ENCODE measurements around the gene GHR.

DNA sequence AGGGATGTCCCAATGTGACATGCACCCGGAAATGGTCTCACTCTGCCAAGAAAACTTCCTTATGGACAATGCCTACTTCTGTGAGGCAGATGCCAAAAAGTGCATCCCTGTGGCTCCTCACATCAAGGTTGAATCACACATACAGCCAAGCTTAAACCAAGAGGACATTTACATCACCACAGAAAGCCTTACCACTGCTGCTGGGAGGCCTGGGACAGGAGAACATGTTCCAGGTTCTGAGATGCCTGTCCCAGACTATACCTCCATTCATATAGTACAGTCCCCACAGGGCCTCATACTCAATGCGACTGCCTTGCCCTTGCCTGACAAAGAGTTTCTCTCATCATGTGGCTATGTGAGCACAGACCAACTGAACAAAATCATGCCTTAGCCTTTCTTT lies 295.8 kb downstream of the GHR start:
- TF ChIP-seq POLR2AphosphoS5 (IDR thresholded peaks at IDR 0.05), result no peak
- TF ChIP-seq, protein P1, sequence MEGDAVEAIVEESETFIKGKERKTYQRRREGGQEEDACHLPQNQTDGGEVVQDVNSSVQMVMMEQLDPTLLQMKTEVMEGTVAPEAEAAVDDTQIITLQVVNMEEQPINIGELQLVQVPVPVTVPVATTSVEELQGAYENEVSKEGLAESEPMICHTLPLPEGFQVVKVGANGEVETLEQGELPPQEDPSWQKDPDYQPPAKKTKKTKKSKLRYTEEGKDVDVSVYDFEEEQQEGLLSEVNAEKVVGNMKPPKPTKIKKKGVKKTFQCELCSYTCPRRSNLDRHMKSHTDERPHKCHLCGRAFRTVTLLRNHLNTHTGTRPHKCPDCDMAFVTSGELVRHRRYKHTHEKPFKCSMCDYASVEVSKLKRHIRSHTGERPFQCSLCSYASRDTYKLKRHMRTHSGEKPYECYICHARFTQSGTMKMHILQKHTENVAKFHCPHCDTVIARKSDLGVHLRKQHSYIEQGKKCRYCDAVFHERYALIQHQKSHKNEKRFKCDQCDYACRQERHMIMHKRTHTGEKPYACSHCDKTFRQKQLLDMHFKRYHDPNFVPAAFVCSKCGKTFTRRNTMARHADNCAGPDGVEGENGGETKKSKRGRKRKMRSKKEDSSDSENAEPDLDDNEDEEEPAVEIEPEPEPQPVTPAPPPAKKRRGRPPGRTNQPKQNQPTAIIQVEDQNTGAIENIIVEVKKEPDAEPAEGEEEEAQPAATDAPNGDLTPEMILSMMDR (IDR thresholded peaks at IDR 0.05), result no peak
- TF ChIP-seq POLR2A (IDR thresholded peaks at IDR 0.05), result no peak

Data from suprapubic skin (tissue), 4 donors.